Measurements from ENCODE around the gene TMEM258. TPM values are rescaled to one million over a fixed set of nuclear protein-coding genes. Genes with fewer than 3 reads are reported as not detected.

Gene TMEM258
- total RNA-seq, 1 donor from 2014 or later = 71.4 TPM

GRCh38 chr11:61795459-61795858 is 3.1 kb upstream of the TMEM258 start:
- Histone ChIP-seq H4K20me1 (ENCODE audit: low read depth) (peaks cover 22% of the 10 kb centered on the region), H3K27me3 (no peaks in the 10 kb centered on the region), H3K79me2 (ENCODE audit: low read depth) (peaks cover 90% of the 10 kb centered on the region), H3K4me2 (no peak overlapping the region), H2AFZ (replicated peaks) (no peak overlapping the region), H3F3A (ENCODE audit: low read depth) (peaks cover 76% of the 10 kb centered on the region), H3K9me3 (ENCODE audit: low read depth) (no peaks in the 10 kb centered on the region), H3K4me1 (peaks cover 19% of the 10 kb centered on the region), H3K9ac (no peak overlapping the region), H3K4me3 (no peak overlapping the region), H3K27ac (no peak overlapping the region), H3K36me3 (no peaks in the 10 kb centered on the region)
- peaks cover 29% of the 10 kb centered on the region for H3K4me1 Mint-ChIP-seq
- H3K36me3 Mint-ChIP-seq = peaks cover 27% of the 10 kb centered on the region
- peaks cover 9% of the 10 kb centered on the region for H3K27me3 Mint-ChIP-seq (ENCODE audit: insufficient read depth, low read depth)
- no peak overlapping the region for H3K4me3 Mint-ChIP-seq
- H3K27ac Mint-ChIP-seq = no peak overlapping the region
- no peak for TF ChIP-seq EZH2 (IDR thresholded peaks at IDR 0.05)
- no peak for TF ChIP-seq CTCF (IDR thresholded peaks at IDR 0.05)
- no peak for TF ChIP-seq EZH2phosphoT487 (IDR thresholded peaks at IDR 0.05)
- DNase-seq (ENCODE audit: low spot score) = no peak
- no peaks in the 10 kb centered on the region for H3K9me3 Mint-ChIP-seq

GRCh38 chr11:61794579-61794978 is 2.2 kb upstream of the TMEM258 start:
- H4K20me1 ChIP-seq (ENCODE audit: low read depth) = peaks cover 22% of the 10 kb centered on the region
- peaks cover 67% of the 10 kb centered on the region for H3F3A ChIP-seq (ENCODE audit: low read depth)
- peaks cover 29% of the 10 kb centered on the region for H3K4me1 Mint-ChIP-seq
- no peaks in the 10 kb centered on the region for H3K9me3 Mint-ChIP-seq
- H3K9ac ChIP-seq = no peak overlapping the region
- no peak overlapping the region for H3K27ac Mint-ChIP-seq
- H3K4me3 ChIP-seq = no peak overlapping the region
- H3K27me3 Mint-ChIP-seq (ENCODE audit: insufficient read depth, low read depth) = peaks cover 8% of the 10 kb centered on the region
- peaks cover 30% of the 10 kb centered on the region for H3K36me3 Mint-ChIP-seq
- peaks cover 82% of the 10 kb centered on the region for H3K79me2 ChIP-seq (ENCODE audit: low read depth)
- no peaks in the 10 kb centered on the region for H3K9me3 ChIP-seq (ENCODE audit: low read depth)
- H3K4me1 ChIP-seq = peaks cover 19% of the 10 kb centered on the region
- no peak overlapping the region for H3K27ac ChIP-seq
- H3K36me3 ChIP-seq = no peaks in the 10 kb centered on the region
- peak overlapping the region; percentile 61 for H3K4me3 Mint-ChIP-seq
- H3K27me3 ChIP-seq = no peaks in the 10 kb centered on the region
- no peak overlapping the region for H2AFZ ChIP-seq (replicated peaks)
- H3K4me2 ChIP-seq = peak overlapping the region; percentile 87
- no peak for DNase-seq (ENCODE audit: low spot score)
- TF ChIP-seq CTCF (IDR thresholded peaks at IDR 0.05) = no peak
- TF ChIP-seq EZH2phosphoT487 (IDR thresholded peaks at IDR 0.05) = no peak
- no peak for TF ChIP-seq EZH2 (IDR thresholded peaks at IDR 0.05)

GRCh38 chr11:61793829-61794204 is 1.4 kb upstream of the TMEM258 start:
- Mint-ChIP-seq H3K4me1 (peaks cover 29% of the 10 kb centered on the region), H3K4me3 (peak overlapping the region; percentile 94), H3K9me3 (no peaks in the 10 kb centered on the region), H3K27me3 (ENCODE audit: insufficient read depth, low read depth) (peaks cover 8% of the 10 kb centered on the region), H3K27ac (peak overlapping the region; percentile 81), H3K36me3 (peaks cover 28% of the 10 kb centered on the region)
- TF ChIP-seq EZH2phosphoT487 (IDR thresholded peaks at IDR 0.05) (no peak), CTCF (IDR thresholded peaks at IDR 0.05) (no peak), EZH2 (IDR thresholded peaks at IDR 0.05) (no peak)
- Histone ChIP-seq H3K36me3 (no peaks in the 10 kb centered on the region), H3K27me3 (no peaks in the 10 kb centered on the region), H2AFZ (replicated peaks) (no peak overlapping the region), H3K4me1 (peaks cover 19% of the 10 kb centered on the region), H3K79me2 (ENCODE audit: low read depth) (peaks cover 80% of the 10 kb centered on the region), H3K9me3 (ENCODE audit: low read depth) (no peaks in the 10 kb centered on the region), H3K4me3 (peak overlapping the region; percentile 82), H3F3A (ENCODE audit: low read depth) (peaks cover 59% of the 10 kb centered on the region), H3K9ac (peak overlapping the region; percentile 96), H4K20me1 (ENCODE audit: low read depth) (peaks cover 22% of the 10 kb centered on the region), H3K27ac (no peak overlapping the region), H3K4me2 (peak overlapping the region; percentile 87)
- DNase-seq (ENCODE audit: low spot score) = no peak

Data from neural progenitor cell (in vitro differentiated cells).